Caco-2 (cell line): Measurements from ENCODE around the gene ANKRD30A. TPM values are rescaled to one million over a fixed set of nuclear protein-coding genes. Genes with fewer than 3 reads are reported as not detected.

ENCODE experiments used
- BruUV-seq: library from RNA; stranded (reverse); fragments of 400-500 nt; replicated peaks from 2 replicates; lab custom pipeline; 2021; lab: Mats Ljungman, UMichigan
- CTCF ChIA-PET: fragments of 300-600 bp; sonication (Branson Sonifier 250); formaldehyde crosslinking; loops from one replicate; lab custom pipeline; 2022; ENCODE audit warnings: antibody characterized with exemption; lab: Charles Lee
- POLR2A ChIA-PET: fragments of 300-600 bp; sonication (Branson Sonifier 250); formaldehyde crosslinking; loops from one replicate; lab custom pipeline; 2022; ENCODE audit warnings: antibody characterized with exemption; lab: Charles Lee
- DNase-seq, 2 experiments: peaks; one replicate each; pipeline versions ENCODE4 v3.0.0 to v3.0.0-alpha.2; 2020 to 2022
- H3K27me3 ChIP-seq: replicated peaks from 2 replicates; pipeline ENCODE4 v1.6.0; 2011; ENCODE audit warnings: low read length; ENCODE audit not compliant: control insufficient read depth, insufficient read depth
- H3K36me3 ChIP-seq: 2 replicates; pipeline ENCODE4 v1.5.1; 2011; ENCODE audit warnings: low read length; ENCODE audit not compliant: control insufficient read depth, insufficient read depth
- H3K4me1 ChIP-seq: fragments of 250-450 bp; sonication (Bioruptor Pico); 2 replicates; pipeline ENCODE4 v1.5.1; 2020; ENCODE audit warnings: mild to moderate bottlenecking
- H3K4me3 ChIP-seq: 2 replicates; pipeline ENCODE4 v1.5.1; 2011; ENCODE audit warnings: low read depth, mild to moderate bottlenecking, control low read depth, low read length
- H3K9me3 ChIP-seq: fragments of 250-450 bp; sonication (Bioruptor Pico); 2 replicates; pipeline ENCODE4 v1.5.1; 2020; ENCODE audit warnings: mild to moderate bottlenecking, moderate library complexity
- H3K27ac Mint-ChIP-seq: one replicate; pipeline ENCODE4 v1.8.0; 2022; ENCODE audit warnings: mixed read lengths; ENCODE audit not compliant: unreplicated experiment
- H3K27me3 Mint-ChIP-seq: one replicate; pipeline ENCODE4 v1.8.0; 2022; ENCODE audit warnings: mixed read lengths; ENCODE audit not compliant: insufficient read depth, unreplicated experiment
- H3K36me3 Mint-ChIP-seq: one replicate; pipeline ENCODE4 v1.8.0; 2022; ENCODE audit warnings: mild to moderate bottlenecking, mixed read lengths; ENCODE audit not compliant: insufficient read depth, unreplicated experiment
- H3K4me1 Mint-ChIP-seq: one replicate; pipeline ENCODE4 v1.8.0; 2022; ENCODE audit warnings: low read depth, mixed read lengths; ENCODE audit not compliant: unreplicated experiment
- H3K4me3 Mint-ChIP-seq: one replicate; pipeline ENCODE4 v1.8.0; 2022; ENCODE audit warnings: mild to moderate bottlenecking, moderate library complexity, mixed read lengths; ENCODE audit not compliant: unreplicated experiment
- H3K9me3 Mint-ChIP-seq: one replicate; pipeline ENCODE4 v1.8.0; 2022; ENCODE audit warnings: mixed read lengths; ENCODE audit not compliant: unreplicated experiment
- intact Hi-C: fragments of 100-400 bp; cut with micrococcal nuclease; formaldehyde crosslinking; loops from one replicate; pipeline ENCODE4 v1.10.0; 2022; ENCODE audit not compliant: unreplicated experiment
- total RNA-seq: library from RNA; stranded (reverse); gene quantifications from 2 replicates; pipeline ENCODE4 v1.2.3, GENCODE V29; 2022
- TF ChIP-seq, protein P1 (sequence below), 2 experiments: fragments of 200-600 bp in 1 of 2; IDR thresholded peaks; 1 replicate in 1 of 2; 2 replicates in 1 of 2; pipeline versions ENCODE4 v1.5.1 to v1.8.0; 2011 to 2022; ENCODE audit warnings: antibody characterized with exemption in 1 of 2, control low read depth in 1 of 2, inconsistent platforms in 1 of 2, low read depth in 1 of 2, low read length in 1 of 2, mild to moderate bottlenecking in 1 of 2, moderate library complexity in 1 of 2; ENCODE audit not compliant: insufficient read depth in 1 of 2, severe bottlenecking in 1 of 2, unreplicated experiment in 1 of 2

Gene ANKRD30A
- total RNA-seq, 1 experiment from 2014 or later = 0.14 TPM

DNA sequence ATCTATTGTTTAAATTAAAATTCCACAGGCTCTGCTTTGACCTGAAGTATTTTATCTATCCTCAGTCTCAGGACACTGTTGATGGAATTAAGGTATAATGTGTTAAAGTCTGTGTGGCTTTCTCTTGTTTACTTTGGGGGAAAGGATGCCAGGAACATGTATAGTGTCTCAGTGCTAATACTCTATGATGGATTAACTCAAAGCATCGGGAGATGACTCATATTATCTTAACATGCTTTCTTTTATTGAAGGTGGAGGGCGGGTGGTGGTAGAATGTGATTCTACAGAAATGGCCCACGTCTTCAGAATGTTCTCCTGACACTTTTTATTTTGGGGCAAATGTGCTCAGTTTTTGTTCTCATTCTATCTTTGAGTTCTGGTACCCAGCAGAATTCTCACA lies 189.0 kb downstream of the ANKRD30A start:
- no peaks in the 10 kb centered on the region for H3K36me3 ChIP-seq
- H3K27me3 ChIP-seq = no peaks in the 10 kb centered on the region
- Mint-ChIP-seq H3K4me3 (no peak overlapping the region), H3K27ac (no peak overlapping the region), H3K4me1 (no peaks in the 10 kb centered on the region), H3K9me3 (no peaks in the 10 kb centered on the region), H3K27me3 (no peaks in the 10 kb centered on the region), H3K36me3 (no peaks in the 10 kb centered on the region)
- ChIA-PET CTCF (no interaction called here), POLR2A (no interaction called here)
- TF ChIP-seq, protein P1, sequence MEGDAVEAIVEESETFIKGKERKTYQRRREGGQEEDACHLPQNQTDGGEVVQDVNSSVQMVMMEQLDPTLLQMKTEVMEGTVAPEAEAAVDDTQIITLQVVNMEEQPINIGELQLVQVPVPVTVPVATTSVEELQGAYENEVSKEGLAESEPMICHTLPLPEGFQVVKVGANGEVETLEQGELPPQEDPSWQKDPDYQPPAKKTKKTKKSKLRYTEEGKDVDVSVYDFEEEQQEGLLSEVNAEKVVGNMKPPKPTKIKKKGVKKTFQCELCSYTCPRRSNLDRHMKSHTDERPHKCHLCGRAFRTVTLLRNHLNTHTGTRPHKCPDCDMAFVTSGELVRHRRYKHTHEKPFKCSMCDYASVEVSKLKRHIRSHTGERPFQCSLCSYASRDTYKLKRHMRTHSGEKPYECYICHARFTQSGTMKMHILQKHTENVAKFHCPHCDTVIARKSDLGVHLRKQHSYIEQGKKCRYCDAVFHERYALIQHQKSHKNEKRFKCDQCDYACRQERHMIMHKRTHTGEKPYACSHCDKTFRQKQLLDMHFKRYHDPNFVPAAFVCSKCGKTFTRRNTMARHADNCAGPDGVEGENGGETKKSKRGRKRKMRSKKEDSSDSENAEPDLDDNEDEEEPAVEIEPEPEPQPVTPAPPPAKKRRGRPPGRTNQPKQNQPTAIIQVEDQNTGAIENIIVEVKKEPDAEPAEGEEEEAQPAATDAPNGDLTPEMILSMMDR (IDR thresholded peaks at IDR 0.05; ENCODE audit: insufficient read depth in 1 of 2, low read depth in 1 of 2, low read length in 1 of 2, severe bottlenecking in 1 of 2, unreplicated experiment in 1 of 2) = no peak
- no peaks in the 10 kb centered on the region; the same call in 1 of the 2 replicates for H3K9me3 ChIP-seq
- no peak overlapping the region for H3K4me3 ChIP-seq
- BruUV-seq = no TSS peak
- DNase-seq = no peak
- intact Hi-C loops = no loop called here
- H3K4me1 ChIP-seq = no peaks in the 10 kb centered on the region

DNA sequence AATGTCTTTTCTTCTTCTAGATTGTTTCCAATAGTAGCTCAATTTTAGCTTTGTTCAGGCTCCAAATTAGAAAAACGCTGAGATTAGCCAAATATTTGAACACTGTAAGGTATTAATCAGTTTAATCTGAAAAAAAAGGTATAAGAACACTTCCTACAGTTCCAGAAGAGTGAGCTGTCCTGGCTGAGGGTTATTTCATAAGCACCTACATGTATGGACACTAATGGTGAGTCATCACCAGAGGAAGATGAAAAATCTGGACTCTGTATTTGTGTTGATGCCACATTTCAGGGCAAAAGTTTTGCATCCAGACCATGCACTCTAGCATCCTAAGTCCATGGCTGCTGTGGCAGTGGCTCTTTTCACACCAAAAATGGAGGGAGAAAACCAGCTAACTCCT lies 189.5 kb downstream of the ANKRD30A start:
- DNase-seq = no peak
- Mint-ChIP-seq H3K4me1 (no peaks in the 10 kb centered on the region), H3K27ac (no peak overlapping the region), H3K9me3 (no peaks in the 10 kb centered on the region), H3K36me3 (no peaks in the 10 kb centered on the region), H3K27me3 (no peaks in the 10 kb centered on the region), H3K4me3 (no peak overlapping the region)
- Histone ChIP-seq H3K4me3 (no peak overlapping the region), H3K4me1 (no peaks in the 10 kb centered on the region), H3K9me3 (peaks cover 4% of the 10 kb centered on the region; the same call in 1 of the 2 replicates), H3K36me3 (no peaks in the 10 kb centered on the region), H3K27me3 (no peaks in the 10 kb centered on the region)
- BruUV-seq = no TSS peak
- ChIA-PET CTCF (no interaction called here), POLR2A (no interaction called here)
- intact Hi-C loops = no loop called here
- TF ChIP-seq, protein P1 (IDR thresholded peaks at IDR 0.05; ENCODE audit: insufficient read depth in 1 of 2, low read depth in 1 of 2, low read length in 1 of 2, severe bottlenecking in 1 of 2, unreplicated experiment in 1 of 2) = no peak

DNA sequence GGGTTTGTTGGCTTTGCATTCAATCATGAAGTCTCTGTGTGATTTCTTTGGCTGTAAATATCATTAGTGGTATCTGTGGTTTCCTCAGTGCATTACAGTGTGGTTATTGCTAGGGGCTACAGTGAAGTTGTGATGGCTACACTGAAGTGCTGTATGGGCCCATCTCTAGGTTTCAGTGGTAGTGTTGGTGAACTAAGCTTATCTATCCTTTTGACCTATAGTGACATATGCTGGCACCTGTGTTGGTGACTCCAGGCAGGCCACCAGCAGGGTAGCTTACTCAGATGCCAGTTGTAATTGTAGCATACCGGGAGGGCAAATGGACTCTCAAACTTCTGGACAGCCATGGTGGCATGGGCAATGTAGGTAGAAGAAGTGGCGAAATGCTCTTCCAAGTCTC lies 219.0 kb downstream of the ANKRD30A start:
- BruUV-seq = no TSS peak
- CTCF ChIA-PET = no interaction called here
- no peaks in the 10 kb centered on the region for H3K27me3 ChIP-seq
- POLR2A ChIA-PET = no interaction called here
- Mint-ChIP-seq H3K27ac (no peak overlapping the region), H3K27me3 (no peaks in the 10 kb centered on the region), H3K36me3 (no peaks in the 10 kb centered on the region), H3K9me3 (peaks cover 10% of the 10 kb centered on the region), H3K4me3 (no peak overlapping the region), H3K4me1 (no peaks in the 10 kb centered on the region)
- DNase-seq = no peak
- TF ChIP-seq, protein P1 (IDR thresholded peaks at IDR 0.05; ENCODE audit: insufficient read depth in 1 of 2, low read depth in 1 of 2, low read length in 1 of 2, severe bottlenecking in 1 of 2, unreplicated experiment in 1 of 2) = no peak
- intact Hi-C loops = no loop called here
- no peaks in the 10 kb centered on the region; the same call in 1 of the 2 replicates for H3K9me3 ChIP-seq
- no peaks in the 10 kb centered on the region for H3K36me3 ChIP-seq
- no peak overlapping the region for H3K4me3 ChIP-seq
- H3K4me1 ChIP-seq = no peaks in the 10 kb centered on the region
